ENCODE measurements around the gene RHBDL1.
A peak's percentile ranks its signal among the peaks of the same experiment; 100 is the strongest.

Gene RHBDL1

GRCh38 chr16:629185-629832 is 46.2 kb upstream of the RHBDL1 start:
- Mint-ChIP-seq H3K4me3 (peak overlapping the region in 2 of 3 experiments; percentile 11 to 32), H3K4me1 (peaks cover 10% of the 10 kb centered on the region), H3K9me3 (no peaks in the 10 kb centered on the region), H3K27ac (peak overlapping the region in 1 of 3 experiments; percentile 76), H3K36me3 (ENCODE audit: low read depth) (peaks cover 13% of the 10 kb centered on the region), H3K27me3 (ENCODE audit: low read depth) (no peaks in the 10 kb centered on the region)
- TF ChIP-seq CTCF (IDR thresholded peaks at IDR 0.05; ENCODE audit: unreplicated experiment in 3 of 3): no peak

DNA sequence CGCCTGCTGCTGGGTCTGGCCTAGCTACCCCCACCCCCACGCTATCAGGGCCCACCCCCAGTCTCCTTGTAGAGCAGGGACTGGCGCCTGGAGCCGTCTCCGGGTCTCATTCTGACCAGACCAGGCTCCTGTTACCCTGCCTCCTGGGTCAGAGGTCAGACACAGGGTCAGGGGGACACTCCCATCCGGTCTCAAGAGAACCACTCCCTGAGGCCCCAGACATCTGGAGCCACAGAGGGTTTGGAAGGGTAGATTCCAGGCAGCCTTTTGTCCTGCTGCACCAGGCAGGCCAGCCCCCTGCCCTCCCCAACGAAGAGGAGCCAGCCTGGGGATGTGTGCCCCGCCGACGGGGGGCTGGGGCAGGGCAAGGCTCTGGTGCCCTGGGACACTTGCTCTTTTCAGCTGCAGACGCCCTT is 45.6 kb upstream of the RHBDL1 start:
- peaks cover 10% of the 10 kb centered on the region for H3K4me1 Mint-ChIP-seq
- H3K4me3 Mint-ChIP-seq: peak overlapping the region in 1 of 3 experiments; percentile 59
- no peaks in the 10 kb centered on the region for H3K27me3 Mint-ChIP-seq (ENCODE audit: low read depth)

DNA sequence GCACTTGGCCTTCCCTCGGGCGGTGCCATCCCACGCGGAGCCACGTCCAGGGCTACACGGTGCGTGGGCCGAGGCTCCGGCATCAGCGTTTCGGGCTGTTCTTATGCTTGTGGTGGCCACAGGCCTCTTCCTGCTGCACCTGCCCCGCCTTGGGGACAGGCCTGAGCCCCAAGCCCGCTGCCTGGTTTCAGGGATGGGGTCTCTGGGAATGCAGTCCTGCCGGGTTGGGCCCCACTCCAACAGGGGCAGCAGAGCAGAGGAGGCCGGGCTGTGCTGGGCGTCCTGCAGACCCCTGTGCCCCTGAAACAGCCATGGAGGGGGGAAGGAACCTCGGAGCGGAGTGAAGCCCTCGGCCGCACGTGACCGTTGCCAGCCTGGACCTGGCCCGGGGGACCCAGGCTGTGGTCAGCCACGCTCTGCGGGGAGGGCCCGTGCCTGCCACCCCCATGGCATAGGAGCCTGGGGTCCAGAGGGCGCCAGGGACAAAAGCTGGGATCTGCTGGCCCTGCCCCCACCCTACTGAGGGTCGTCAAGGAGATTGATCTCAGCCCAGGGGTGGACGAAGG is 45.1 kb upstream of the RHBDL1 start:
- H3K4me3 Mint-ChIP-seq: peak overlapping the region in 1 of 3 experiments; percentile 51
- peaks cover 10% of the 10 kb centered on the region for H3K4me1 Mint-ChIP-seq
- H3K27me3 Mint-ChIP-seq (ENCODE audit: low read depth): no peaks in the 10 kb centered on the region
- peak overlapping the region in 1 of 3 experiments; percentile 76 for H3K27ac Mint-ChIP-seq
- no peaks in the 10 kb centered on the region for H3K9me3 Mint-ChIP-seq
- peaks cover 13% of the 10 kb centered on the region for H3K36me3 Mint-ChIP-seq (ENCODE audit: low read depth)
- TF ChIP-seq CTCF (IDR thresholded peaks at IDR 0.05; ENCODE audit: unreplicated experiment in 3 of 3): no peak

More for the DNA sequence above, 45.6 kb upstream of the RHBDL1 start:
- TF ChIP-seq CTCF (IDR thresholded peaks at IDR 0.05; ENCODE audit: unreplicated experiment in 3 of 3): no peak
- H3K36me3 Mint-ChIP-seq (ENCODE audit: low read depth): peaks cover 13% of the 10 kb centered on the region
- peak overlapping the region in 1 of 3 experiments; percentile 76 for H3K27ac Mint-ChIP-seq
- no peaks in the 10 kb centered on the region for H3K9me3 Mint-ChIP-seq

- no peak for TF ChIP-seq CTCF (IDR thresholded peaks at IDR 0.05; ENCODE audit: unreplicated experiment in 3 of 3)
- Mint-ChIP-seq H3K36me3 (ENCODE audit: low read depth) (peaks cover 13% of the 10 kb centered on the region), H3K9me3 (no peaks in the 10 kb centered on the region), H3K27ac (peak within 1 kb of the TSS in 1 of 3 experiments; percentile 76), H3K4me1 (peaks cover 10% of the 10 kb centered on the region), H3K4me3 (peak within 1 kb of the TSS in 2 of 3 experiments; percentile 56 to 71), H3K27me3 (ENCODE audit: low read depth) (no peaks in the 10 kb centered on the region)
Observed at GRCh38 chr16:630815-631405, 44.6 kb upstream of the RHBDL1 start, which contains the start of gene WFIKKN1. TSS of gene WFIKKN1 (plus strand) at chr16:630985. CDS start at chr16:631254, 269 bp downstream.

DNA sequence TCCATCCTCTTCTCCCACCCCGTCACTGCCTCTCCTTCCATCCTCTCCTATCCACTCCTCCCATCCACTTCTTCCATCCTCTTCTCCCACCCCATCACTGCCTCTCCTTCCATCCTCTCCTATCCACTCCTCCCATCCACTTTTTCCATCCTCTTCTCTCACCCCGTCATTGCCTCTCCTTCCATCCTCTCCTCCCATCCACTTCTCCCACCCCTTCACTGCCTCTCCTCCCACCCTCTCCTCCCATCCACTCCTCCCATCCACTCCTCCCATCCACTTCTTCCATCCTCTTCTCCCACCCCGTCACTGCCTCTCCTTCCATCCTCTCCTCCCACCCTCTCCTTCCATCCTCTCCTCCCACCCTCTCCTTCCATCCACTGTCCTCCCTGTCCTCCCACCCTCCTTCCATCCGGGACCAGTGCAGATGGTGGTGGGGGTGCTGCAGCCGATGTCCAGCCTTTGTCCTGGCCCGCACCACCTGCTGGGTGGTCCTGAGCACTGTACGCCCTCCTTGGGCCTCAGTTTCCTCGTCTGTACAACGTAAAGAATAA is 43.6 kb upstream of the RHBDL1 start:
- Mint-ChIP-seq H3K4me3 (peak overlapping the region; percentile 30 to 71 (median 56)), H3K4me1 (peaks cover 14% of the 10 kb centered on the region), H3K36me3 (ENCODE audit: low read depth) (peaks cover 8% of the 10 kb centered on the region), H3K27me3 (ENCODE audit: low read depth) (peaks cover 5% of the 10 kb centered on the region), H3K9me3 (no peaks in the 10 kb centered on the region), H3K27ac (peak overlapping the region in 1 of 3 experiments; percentile 59)
- TF ChIP-seq CTCF (IDR thresholded peaks at IDR 0.05; ENCODE audit: unreplicated experiment in 3 of 3): no peak

Measured in nephron (organoid).